A673 (cell line): ENCODE data around the gene PHF12. TPM values are rescaled to one million over a fixed set of nuclear protein-coding genes. Genes with fewer than 3 reads are reported as not detected.

Source experiments
- BruUV-seq: library from RNA; stranded (reverse); fragments of 400-500 nt; replicated peaks from 2 replicates; lab custom pipeline; 2021; lab: Mats Ljungman, UMichigan
- CTCF ChIA-PET: fragments of 300-600 bp; sonication (Branson Sonifier 250); formaldehyde crosslinking; loops from one replicate; lab custom pipeline; 2022; ENCODE audit warnings: antibody characterized with exemption; lab: Charles Lee
- POLR2A ChIA-PET: fragments of 300-600 bp; sonication (Branson Sonifier 250); formaldehyde crosslinking; loops from one replicate; lab custom pipeline; 2022; ENCODE audit warnings: antibody characterized with exemption; ENCODE audit not compliant: low non-redundant PET; lab: Charles Lee
- DNase-seq: peaks from one replicate; pipeline ENCODE4 v3.0.0-alpha.2; 2015; ENCODE audit warnings: low spot score
- H3K27ac ChIP-seq: fragments of 200-600 bp; sonication (generic); 2 replicates; pipeline ENCODE4 v1.5.1; 2016; ENCODE audit warnings: mixed run types, low read depth, mild to moderate bottlenecking, mixed read lengths, antibody characterized with exemption, low read length; ENCODE audit not compliant: poor library complexity, severe bottlenecking
- H3K27me3 ChIP-seq: fragments of 200-600 bp; sonication (generic); replicated peaks from 2 replicates; pipeline ENCODE4 v1.6.1; 2017; ENCODE audit warnings: mixed run types, low read depth, mild to moderate bottlenecking, mixed read lengths, antibody characterized with exemption, low read length; ENCODE audit not compliant: insufficient read depth, poor library complexity
- H3K36me3 ChIP-seq: fragments of 200-600 bp; sonication (generic); 2 replicates; pipeline ENCODE4 v1.6.1; 2016; ENCODE audit warnings: mixed run types, mild to moderate bottlenecking, mixed read lengths, antibody characterized with exemption, low read length; ENCODE audit not compliant: insufficient read depth, poor library complexity, severe bottlenecking
- H3K4me1 ChIP-seq: fragments of 200-600 bp; sonication (generic); 2 replicates; pipeline ENCODE4 v1.6.1; 2017; ENCODE audit warnings: mixed run types, mild to moderate bottlenecking, mixed read lengths, antibody characterized with exemption, low read length; ENCODE audit not compliant: insufficient read depth, poor library complexity, severe bottlenecking
- H3K4me3 ChIP-seq: fragments of 200-600 bp; sonication (generic); 2 replicates; pipeline ENCODE4 v1.5.1; 2016; ENCODE audit warnings: low read depth, mixed run types, mild to moderate bottlenecking, mixed read lengths, low read length; ENCODE audit not compliant: poor library complexity, severe bottlenecking
- H3K9me3 ChIP-seq: fragments of 200-600 bp; sonication (generic); 2 replicates; pipeline ENCODE4 v1.6.1; 2016; ENCODE audit warnings: mixed run types, low read depth, mild to moderate bottlenecking, mixed read lengths, antibody characterized with exemption, low read length; ENCODE audit not compliant: poor library complexity, severe bottlenecking
- EZH2 ChIP-seq: fragments of 200-600 bp; sonication (generic); IDR thresholded peaks from 2 replicates; pipeline ENCODE4 v1.6.1; 2017; ENCODE audit warnings: borderline replicate concordance, low read depth, mild to moderate bottlenecking, mixed read lengths, antibody characterized with exemption, low read length; ENCODE audit not compliant: poor library complexity, severe bottlenecking
- intact Hi-C: fragments of 100-400 bp; cut with micrococcal nuclease; formaldehyde crosslinking; loops from one replicate; pipeline ENCODE4 v1.10.0; 2022; ENCODE audit not compliant: unreplicated experiment
- total RNA-seq: library from RNA; stranded (reverse); gene quantifications from 2 replicates; pipeline ENCODE4 v1.2.3, GENCODE V29; 2021
- TF ChIP-seq, protein P1 (sequence below): fragments of 300-800, 200-600 bp; sonication (generic); conservative IDR thresholded peaks from 2 replicates; pipeline ENCODE4 v1.5.1; 2017; ENCODE audit warnings: low read depth, mild to moderate bottlenecking, antibody characterized with exemption, low read length, moderate library complexity, mixed read lengths

PHF12 gene
- total RNA-seq, 1 experiment from 2014 or later, result 63.3 TPM

DNA sequence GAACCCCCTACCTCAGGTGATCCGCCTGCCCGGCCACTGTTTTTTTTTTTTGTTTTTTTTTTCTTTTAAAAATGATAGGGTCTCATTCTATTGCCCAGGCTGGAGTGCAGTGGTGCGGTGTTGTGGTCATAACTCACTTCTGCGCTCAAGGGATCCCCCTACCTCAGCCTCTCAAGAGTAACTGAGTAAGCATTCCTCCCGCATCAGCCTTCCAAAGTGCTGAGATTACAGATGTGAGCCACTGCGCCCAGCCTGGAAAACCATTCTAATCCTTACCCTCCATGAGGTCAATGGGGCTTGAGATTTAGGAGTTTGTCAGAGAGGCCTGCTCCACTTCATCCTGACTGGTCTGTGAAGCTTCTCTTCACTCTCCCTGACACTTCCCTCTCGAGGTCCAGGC is 84.0 kb downstream of the PHF12 start:
- TF ChIP-seq, protein P1, sequence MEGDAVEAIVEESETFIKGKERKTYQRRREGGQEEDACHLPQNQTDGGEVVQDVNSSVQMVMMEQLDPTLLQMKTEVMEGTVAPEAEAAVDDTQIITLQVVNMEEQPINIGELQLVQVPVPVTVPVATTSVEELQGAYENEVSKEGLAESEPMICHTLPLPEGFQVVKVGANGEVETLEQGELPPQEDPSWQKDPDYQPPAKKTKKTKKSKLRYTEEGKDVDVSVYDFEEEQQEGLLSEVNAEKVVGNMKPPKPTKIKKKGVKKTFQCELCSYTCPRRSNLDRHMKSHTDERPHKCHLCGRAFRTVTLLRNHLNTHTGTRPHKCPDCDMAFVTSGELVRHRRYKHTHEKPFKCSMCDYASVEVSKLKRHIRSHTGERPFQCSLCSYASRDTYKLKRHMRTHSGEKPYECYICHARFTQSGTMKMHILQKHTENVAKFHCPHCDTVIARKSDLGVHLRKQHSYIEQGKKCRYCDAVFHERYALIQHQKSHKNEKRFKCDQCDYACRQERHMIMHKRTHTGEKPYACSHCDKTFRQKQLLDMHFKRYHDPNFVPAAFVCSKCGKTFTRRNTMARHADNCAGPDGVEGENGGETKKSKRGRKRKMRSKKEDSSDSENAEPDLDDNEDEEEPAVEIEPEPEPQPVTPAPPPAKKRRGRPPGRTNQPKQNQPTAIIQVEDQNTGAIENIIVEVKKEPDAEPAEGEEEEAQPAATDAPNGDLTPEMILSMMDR, result no peak
- TF ChIP-seq EZH2, result no peak
- POLR2A ChIA-PET, result no interaction called here
- H3K36me3 ChIP-seq, result no peaks in the 10 kb centered on the region
- no peak for DNase-seq
- H3K27me3 ChIP-seq, result no peaks in the 10 kb centered on the region
- no peaks in the 10 kb centered on the region for H3K9me3 ChIP-seq
- CTCF ChIA-PET, result no interaction called here
- no peak overlapping the region for H3K4me3 ChIP-seq
- H3K27ac ChIP-seq, result no peak overlapping the region
- BruUV-seq, result no TSS peak
- no peaks in the 10 kb centered on the region for H3K4me1 ChIP-seq
- intact Hi-C loops, result no loop called here

DNA sequence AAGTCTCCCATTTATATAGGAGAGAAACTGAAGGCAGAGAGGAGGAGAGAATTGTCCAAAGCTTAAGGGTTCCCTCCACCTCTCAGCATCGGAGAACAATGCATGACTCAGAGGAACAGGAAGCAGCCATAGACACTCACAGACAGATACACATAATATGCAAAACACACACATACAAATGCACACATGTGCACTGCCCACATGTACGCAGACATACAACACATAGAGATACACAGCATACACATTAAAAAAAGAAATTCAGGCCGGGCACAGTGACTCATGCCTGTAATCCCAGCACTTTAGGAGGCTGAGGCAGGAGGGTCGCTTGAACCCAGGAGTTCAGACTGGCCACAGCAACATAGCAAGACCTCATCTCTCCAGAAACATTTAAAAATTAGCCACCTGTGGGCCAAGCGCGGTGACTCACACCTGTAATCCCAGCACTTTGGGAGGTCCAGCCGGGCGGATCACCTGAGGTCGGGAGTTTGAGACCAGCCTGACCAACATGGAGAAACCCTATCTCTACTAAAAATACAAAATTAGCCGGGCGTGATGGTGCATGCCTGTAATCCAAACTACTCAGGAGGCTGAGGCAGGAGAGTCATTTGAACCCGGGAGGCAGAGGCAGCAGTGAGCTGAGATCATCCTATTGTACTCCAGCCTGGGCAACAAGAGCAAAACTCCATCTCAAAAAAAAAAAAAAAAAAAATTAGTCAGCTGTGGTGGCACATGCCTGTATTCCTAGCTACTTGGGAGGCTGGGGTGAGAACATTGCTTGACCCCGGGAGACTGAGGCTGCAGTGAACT is 85.2 kb downstream of the PHF12 start:
- peak; percentile 36 for DNase-seq
- BruUV-seq, result no TSS peak
- TF ChIP-seq, protein P1, result no peak
- intact Hi-C loops, result no loop called here
- Histone ChIP-seq H3K4me3 (no peak overlapping the region), H3K27ac (no peak overlapping the region), H3K27me3 (no peaks in the 10 kb centered on the region), H3K4me1 (no peaks in the 10 kb centered on the region), H3K36me3 (peaks cover 3% of the 10 kb centered on the region), H3K9me3 (no peaks in the 10 kb centered on the region)
- ChIA-PET CTCF (no interaction called here), POLR2A (no interaction called here)

DNA sequence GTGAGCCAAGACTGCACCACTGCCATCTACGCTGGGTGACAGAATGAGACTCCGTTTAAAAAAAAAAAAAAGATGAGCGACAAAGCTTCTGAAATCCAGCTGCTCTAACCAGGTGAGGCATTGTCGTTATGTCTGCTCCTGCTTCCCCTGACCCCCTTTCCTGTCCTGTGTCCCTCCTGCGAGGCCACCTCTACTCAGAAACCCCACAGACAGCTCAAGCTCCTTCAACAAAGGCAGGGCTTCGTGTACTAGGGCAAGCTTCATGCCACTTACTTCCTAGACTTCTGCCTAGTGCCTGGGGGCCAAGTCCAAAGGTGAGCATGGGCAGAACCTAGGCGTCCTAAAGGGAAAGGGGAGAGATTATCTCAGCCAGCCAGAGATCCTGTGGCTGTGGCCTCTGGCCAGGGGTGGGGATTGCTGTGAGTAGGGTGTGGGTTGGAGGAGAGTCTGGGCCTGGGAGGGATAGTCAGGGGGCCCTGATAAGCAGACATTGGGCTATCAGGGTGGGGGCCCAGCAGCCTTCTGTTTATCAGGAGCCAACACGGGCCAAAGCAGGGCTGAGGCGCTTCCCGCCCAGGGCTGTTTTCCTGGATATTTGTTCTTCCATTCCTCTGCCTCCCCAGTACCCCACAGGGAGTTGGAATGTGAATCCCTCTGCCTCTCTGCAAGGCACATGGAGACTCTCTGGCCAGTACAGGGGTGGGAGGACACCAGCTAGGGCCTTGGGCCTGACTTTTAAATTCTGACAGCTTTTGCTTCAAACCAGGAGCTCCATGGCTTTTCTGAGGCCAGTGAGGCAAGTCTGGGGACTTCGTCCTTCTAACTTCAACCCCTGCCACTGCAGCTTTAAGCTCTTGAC is 86.1 kb downstream of the PHF12 start:
- TF ChIP-seq EZH2, result no peak
- TF ChIP-seq, protein P1, result no peak
- DNase-seq, result no peak
- Histone ChIP-seq H3K27me3 (no peaks in the 10 kb centered on the region), H3K27ac (no peak overlapping the region), H3K4me1 (no peaks in the 10 kb centered on the region), H3K4me3 (no peak overlapping the region), H3K36me3 (peaks cover 9% of the 10 kb centered on the region), H3K9me3 (no peaks in the 10 kb centered on the region)
- ChIA-PET CTCF (interaction anchor here (0.6 kb wide), 1 partner anchor 146 kb away, joined by 3 read pairs; no protein-coding TSS in a partner anchor), POLR2A (no interaction called here)
- intact Hi-C loops, result no loop called here
- no TSS peak for BruUV-seq
